ENCODE data around the gene RASA3.

DNA sequence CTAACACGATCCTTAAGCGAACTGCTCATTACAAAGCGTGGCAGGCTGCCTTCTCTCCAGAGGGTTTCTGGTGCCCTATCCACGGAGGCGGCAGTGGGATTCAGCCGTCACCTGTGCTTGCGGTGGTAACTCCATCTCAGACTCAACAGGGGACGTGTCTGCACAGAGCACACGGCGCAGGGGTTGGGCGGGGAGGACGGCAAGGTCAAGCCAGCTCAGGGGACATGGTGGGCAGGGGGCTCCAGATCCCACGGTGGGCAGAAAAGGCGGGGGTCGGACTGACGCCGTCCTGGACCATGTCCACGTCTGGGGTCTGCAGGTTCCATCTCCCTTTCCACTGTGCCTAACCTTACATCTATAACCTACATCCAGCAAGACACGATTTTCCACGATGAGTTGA lies 70.7 kb downstream of the RASA3 start:
- TF ChIP-seq YY1 (IDR thresholded peaks at IDR 0.05; ENCODE audit: insufficient read depth, insufficient read length) (no peak), ZNF274 (IDR thresholded peaks at IDR 0.05; ENCODE audit: low read depth, low read length) (no peak), SUZ12 (IDR thresholded peaks at IDR 0.05; ENCODE audit: extremely low read depth, insufficient read depth, insufficient read length) (no peak)

Data from NT2/D1 (cell line).